HEK293T (cell line): ENCODE results near the gene LEFTY2.

ENCODE experiments used
- ARNT ChIP-seq: fragments of 450-650 bp; IDR thresholded peaks from 2 replicates; pipeline ENCODE4 v1.6.1; 2017; ENCODE audit warnings: mild to moderate bottlenecking
- CTBP1 ChIP-seq: fragments of 450-650 bp; IDR thresholded peaks from 2 replicates; pipeline ENCODE4 v1.6.1; 2016; ENCODE audit warnings: borderline replicate concordance
- ELF4 ChIP-seq: fragments of 450-650 bp; IDR thresholded peaks from 2 replicates; pipeline ENCODE4 v1.6.1; 2017; ENCODE audit warnings: antibody characterized with exemption
- FOXA1 ChIP-seq: fragments of 450-650 bp; IDR thresholded peaks from 2 replicates; pipeline ENCODE4 v1.6.1; 2016; ENCODE audit warnings: mild to moderate bottlenecking
- FOXK2 ChIP-seq: fragments of 450-650 bp; IDR thresholded peaks from 2 replicates; pipeline ENCODE4 v1.6.1; 2016; ENCODE audit warnings: mild to moderate bottlenecking
- HDGF ChIP-seq: fragments of 450-650 bp; IDR thresholded peaks from 2 replicates; pipeline ENCODE4 v1.6.1; 2017; ENCODE audit warnings: antibody characterized with exemption, borderline replicate concordance
- LEF1 ChIP-seq: fragments of 450-650 bp; IDR thresholded peaks from 2 replicates; pipeline ENCODE4 v1.6.1; 2017; ENCODE audit warnings: mild to moderate bottlenecking, borderline replicate concordance

- TF ChIP-seq HDGF (no peak), CTBP1 (no peak), FOXA1 (no peak), ELF4 (peak; percentile 86), LEF1 (no peak), ARNT (no peak), FOXK2 (no peak)
Measured at GRCh38 chr1:225923692-225924555, 17.1 kb downstream of the LEFTY2 start, which contains the start of gene PYCR2.
